GM23338 (cell line): ENCODE results near the gene NPC1L1. TPM values are rescaled to one million over a fixed set of nuclear protein-coding genes. Genes with fewer than 3 reads are reported as not detected.

ENCODE experiments used
- ATAC-seq: fragments of 200-7000 bp; cut with Tn5 transposase; 3 replicates; pipeline ENCODE4 v1.9.1; 2020
- DNase-seq: peaks from one replicate; pipeline ENCODE4 v3.0.0-alpha.2; 2015; ENCODE audit warnings: low spot score
- H2AFZ ChIP-seq: fragments of 200-600 bp; sonication (generic); 2 replicates; pipeline ENCODE4 v1.8.0; 2016; ENCODE audit warnings: antibody characterized with exemption, mild to moderate bottlenecking, moderate library complexity
- H3F3A ChIP-seq: fragments of 200-600 bp; sonication (generic); replicated peaks from 2 replicates; pipeline ENCODE4 v1.8.0; 2017; ENCODE audit warnings: antibody characterized with exemption, mixed run types, low read depth
- H3K27ac ChIP-seq: fragments of 200-600 bp; sonication (generic); 2 replicates; pipeline ENCODE4 v1.6.1; 2016; ENCODE audit warnings: low read depth
- H3K27me3 ChIP-seq: fragments of 200-600 bp; sonication (generic); 2 replicates; pipeline ENCODE4 v1.8.0; 2016; ENCODE audit warnings: mild to moderate bottlenecking, mixed run types, moderate library complexity; ENCODE audit not compliant: insufficient read depth
- H3K36me3 ChIP-seq: fragments of 200-600 bp; sonication (generic); 2 replicates; pipeline ENCODE4 v1.8.0; 2016; ENCODE audit warnings: mild to moderate bottlenecking; ENCODE audit not compliant: insufficient read depth
- H3K4me1 ChIP-seq: fragments of 200-600 bp; sonication (generic); 2 replicates; pipeline ENCODE4 v1.8.0; 2016; ENCODE audit warnings: mild to moderate bottlenecking, moderate library complexity; ENCODE audit not compliant: insufficient read depth
- H3K4me2 ChIP-seq: fragments of 200-600 bp; sonication (generic); 2 replicates; pipeline ENCODE4 v1.7.1; 2017; ENCODE audit warnings: mixed run types
- H3K4me3 ChIP-seq: fragments of 200-600 bp; sonication (generic); 2 replicates; pipeline ENCODE4 v1.6.1; 2016; ENCODE audit warnings: mixed run types
- H3K79me2 ChIP-seq: fragments of 200-600 bp; sonication (generic); replicated peaks from 2 replicates; pipeline ENCODE4 v1.8.0; 2017; ENCODE audit warnings: mild to moderate bottlenecking; ENCODE audit not compliant: insufficient read depth
- H3K9me2 ChIP-seq: fragments of 200-600 bp; sonication (generic); 2 replicates; pipeline ENCODE4 v1.8.0; 2017; ENCODE audit not compliant: insufficient read depth
- H4K20me1 ChIP-seq: fragments of 200-600 bp; sonication (generic); replicated peaks from 2 replicates; pipeline ENCODE4 v1.8.0; 2017; ENCODE audit warnings: mild to moderate bottlenecking; ENCODE audit not compliant: insufficient read depth
- H3K27ac Mint-ChIP-seq: 2 replicates; pipeline ENCODE4 v1.8.0; 2020; ENCODE audit warnings: inconsistent platforms, mild to moderate bottlenecking, moderate library complexity, mixed read lengths
- H3K27me3 Mint-ChIP-seq: 3 replicates; pipeline ENCODE4 v1.8.0; 2022; ENCODE audit warnings: low read depth, mild to moderate bottlenecking, moderate library complexity, mixed read lengths, inconsistent platforms; ENCODE audit not compliant: insufficient read depth, poor library complexity
- H3K36me3 Mint-ChIP-seq: 3 replicates; pipeline ENCODE4 v1.8.0; 2021; ENCODE audit warnings: low read depth, mild to moderate bottlenecking, inconsistent platforms, moderate library complexity, mixed read lengths
- H3K4me1 Mint-ChIP-seq: 3 replicates; pipeline ENCODE4 v1.8.0; 2020; ENCODE audit warnings: mild to moderate bottlenecking, inconsistent platforms, mixed read lengths
- H3K4me3 Mint-ChIP-seq: 3 replicates; pipeline ENCODE4 v1.8.0; 2021; ENCODE audit warnings: moderate library complexity, mild to moderate bottlenecking, inconsistent platforms, mixed read lengths
- H3K9me3 Mint-ChIP-seq: 3 replicates; pipeline ENCODE4 v1.8.0; 2020; ENCODE audit warnings: moderate library complexity, mild to moderate bottlenecking, inconsistent platforms, mixed read lengths
- CREB1 ChIP-seq: fragments of 250-450 bp; sonication (Bioruptor Pico); IDR thresholded peaks from 2 replicates; pipeline ENCODE4 v1.5.0; 2020; ENCODE audit warnings: low read depth, mild to moderate bottlenecking, moderate library complexity
- EZH2 ChIP-seq: fragments of 200-600 bp; sonication (generic); IDR thresholded peaks from one replicate; pipeline ENCODE4 v1.8.0; 2017; ENCODE audit warnings: antibody characterized with exemption, mild to moderate bottlenecking, low read depth; ENCODE audit not compliant: unreplicated experiment
- JUNB ChIP-seq: IDR thresholded peaks from one replicate; pipeline ENCODE4 v1.6.1; 2016; ENCODE audit warnings: antibody characterized with exemption; ENCODE audit not compliant: unreplicated experiment
- NANOG ChIP-seq: IDR thresholded peaks from 2 replicates; pipeline ENCODE4 v1.6.1; 2016; ENCODE audit warnings: antibody characterized with exemption, borderline replicate concordance
- POLR2AphosphoS5 ChIP-seq: IDR thresholded peaks from 2 replicates; pipeline ENCODE4 v1.6.1; 2016; ENCODE audit warnings: antibody characterized with exemption, low read depth
- REST ChIP-seq: IDR thresholded peaks from one replicate; pipeline ENCODE4 v1.6.1; 2018; ENCODE audit warnings: antibody characterized with exemption; ENCODE audit not compliant: unreplicated experiment
- ZNF114 ChIP-seq: fragments of 250-450 bp; sonication (Bioruptor Pico); IDR thresholded peaks from 2 replicates; pipeline ENCODE4 v1.5.0; 2020; ENCODE audit warnings: mild to moderate bottlenecking, moderate library complexity
- ZNF331 ChIP-seq: fragments of 250-450 bp; sonication (Bioruptor Pico); IDR thresholded peaks from 2 replicates; pipeline ENCODE4 v1.5.0; 2020; ENCODE audit warnings: low read depth, mild to moderate bottlenecking, moderate library complexity
- polyA plus RNA-seq: library from polyadenylated mRNA; unstranded; fragments of >200 nt; fragmentation: Nextera tagmentation; extraction: Ambion mirVana; gene quantifications from 2 replicates; pipeline ENCODE4 v1.2.1, GENCODE V29; 2016
- total RNA-seq: library from RNA; depleted of rRNA; stranded (reverse); fragments of >200 nt; shearing (Covaris generic); gene quantifications from 2 replicates; pipeline ENCODE4 v1.2.3, GENCODE V29; 2014
- TF ChIP-seq, protein P1 (sequence below): IDR thresholded peaks from 2 replicates; pipeline ENCODE4 v1.6.1; 2016; ENCODE audit warnings: antibody characterized with exemption
- TF ChIP-seq, protein P2 (sequence below): fragments of 250-450 bp; sonication (Bioruptor Pico); IDR thresholded peaks from 2 replicates; pipeline ENCODE4 v1.5.0; 2020; ENCODE audit warnings: mild to moderate bottlenecking, moderate library complexity

Gene NPC1L1
- total and polyA plus RNA-seq, 2 experiments from 2014 or later: 0.03 TPM; not detected in 1

DNA sequence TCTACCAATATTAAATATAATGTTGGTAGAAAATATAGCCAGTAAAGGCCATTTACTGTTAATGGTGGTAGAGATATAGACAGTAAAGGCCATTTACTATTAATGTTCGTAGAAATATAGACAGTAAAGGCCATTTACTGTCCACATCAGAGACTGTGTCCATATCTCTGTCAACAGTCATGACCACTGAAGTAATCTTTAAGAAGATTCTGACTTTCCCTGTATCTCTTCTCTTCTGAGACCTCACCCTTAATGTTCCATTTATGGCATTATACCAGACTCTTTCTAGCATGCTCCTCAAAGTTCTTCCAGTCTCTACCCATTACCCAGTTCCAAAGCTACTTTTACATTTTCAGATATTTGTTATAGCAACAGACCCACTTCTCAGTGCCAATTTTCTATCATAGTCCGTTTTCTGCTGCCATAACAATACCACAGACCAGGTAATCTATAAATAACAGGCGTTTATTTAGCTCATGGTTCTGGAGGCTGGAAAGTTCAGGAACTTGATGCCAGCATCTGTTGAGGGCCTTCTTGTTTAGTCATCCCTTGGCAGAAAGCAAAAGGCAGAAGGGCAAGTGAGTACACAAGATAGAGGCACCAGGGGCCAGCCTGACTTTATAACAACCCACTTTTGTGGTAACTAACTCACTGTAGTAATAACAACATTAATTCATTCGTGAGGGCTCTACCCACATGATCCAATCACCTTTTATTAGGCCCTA is 42.7 kb downstream of the NPC1L1 start:
- H3K27ac ChIP-seq: no peak overlapping the region
- H3K79me2 ChIP-seq: no peaks in the 10 kb centered on the region
- H3K4me1 ChIP-seq: no peaks in the 10 kb centered on the region
- H3K36me3 Mint-ChIP-seq: no peaks in the 10 kb centered on the region
- no peaks in the 10 kb centered on the region for H3F3A ChIP-seq
- no peaks in the 10 kb centered on the region for H4K20me1 ChIP-seq
- H3K9me2 ChIP-seq: peaks cover 3% of the 10 kb centered on the region; the same call in 1 of the 2 replicates
- no peaks in the 10 kb centered on the region for H3K4me1 Mint-ChIP-seq
- no peaks in the 10 kb centered on the region for H3K27me3 ChIP-seq
- H3K4me3 Mint-ChIP-seq: no peak overlapping the region
- no peak overlapping the region for H3K4me3 ChIP-seq
- no peak for ATAC-seq
- no peak overlapping the region for H2AFZ ChIP-seq
- H3K27me3 Mint-ChIP-seq: no peaks in the 10 kb centered on the region
- TF ChIP-seq, protein P1, sequence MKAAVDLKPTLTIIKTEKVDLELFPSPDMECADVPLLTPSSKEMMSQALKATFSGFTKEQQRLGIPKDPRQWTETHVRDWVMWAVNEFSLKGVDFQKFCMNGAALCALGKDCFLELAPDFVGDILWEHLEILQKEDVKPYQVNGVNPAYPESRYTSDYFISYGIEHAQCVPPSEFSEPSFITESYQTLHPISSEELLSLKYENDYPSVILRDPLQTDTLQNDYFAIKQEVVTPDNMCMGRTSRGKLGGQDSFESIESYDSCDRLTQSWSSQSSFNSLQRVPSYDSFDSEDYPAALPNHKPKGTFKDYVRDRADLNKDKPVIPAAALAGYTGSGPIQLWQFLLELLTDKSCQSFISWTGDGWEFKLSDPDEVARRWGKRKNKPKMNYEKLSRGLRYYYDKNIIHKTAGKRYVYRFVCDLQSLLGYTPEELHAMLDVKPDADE: no peak
- TF ChIP-seq REST (no peak), JUNB (no peak), CREB1 (CRISPR knock-in tag) (no peak), POLR2AphosphoS5 (no peak), ZNF114 (CRISPR knock-in tag) (no peak), NANOG (no peak), ZNF331 (no peak), EZH2 (no peak)
- TF ChIP-seq, protein P2, sequence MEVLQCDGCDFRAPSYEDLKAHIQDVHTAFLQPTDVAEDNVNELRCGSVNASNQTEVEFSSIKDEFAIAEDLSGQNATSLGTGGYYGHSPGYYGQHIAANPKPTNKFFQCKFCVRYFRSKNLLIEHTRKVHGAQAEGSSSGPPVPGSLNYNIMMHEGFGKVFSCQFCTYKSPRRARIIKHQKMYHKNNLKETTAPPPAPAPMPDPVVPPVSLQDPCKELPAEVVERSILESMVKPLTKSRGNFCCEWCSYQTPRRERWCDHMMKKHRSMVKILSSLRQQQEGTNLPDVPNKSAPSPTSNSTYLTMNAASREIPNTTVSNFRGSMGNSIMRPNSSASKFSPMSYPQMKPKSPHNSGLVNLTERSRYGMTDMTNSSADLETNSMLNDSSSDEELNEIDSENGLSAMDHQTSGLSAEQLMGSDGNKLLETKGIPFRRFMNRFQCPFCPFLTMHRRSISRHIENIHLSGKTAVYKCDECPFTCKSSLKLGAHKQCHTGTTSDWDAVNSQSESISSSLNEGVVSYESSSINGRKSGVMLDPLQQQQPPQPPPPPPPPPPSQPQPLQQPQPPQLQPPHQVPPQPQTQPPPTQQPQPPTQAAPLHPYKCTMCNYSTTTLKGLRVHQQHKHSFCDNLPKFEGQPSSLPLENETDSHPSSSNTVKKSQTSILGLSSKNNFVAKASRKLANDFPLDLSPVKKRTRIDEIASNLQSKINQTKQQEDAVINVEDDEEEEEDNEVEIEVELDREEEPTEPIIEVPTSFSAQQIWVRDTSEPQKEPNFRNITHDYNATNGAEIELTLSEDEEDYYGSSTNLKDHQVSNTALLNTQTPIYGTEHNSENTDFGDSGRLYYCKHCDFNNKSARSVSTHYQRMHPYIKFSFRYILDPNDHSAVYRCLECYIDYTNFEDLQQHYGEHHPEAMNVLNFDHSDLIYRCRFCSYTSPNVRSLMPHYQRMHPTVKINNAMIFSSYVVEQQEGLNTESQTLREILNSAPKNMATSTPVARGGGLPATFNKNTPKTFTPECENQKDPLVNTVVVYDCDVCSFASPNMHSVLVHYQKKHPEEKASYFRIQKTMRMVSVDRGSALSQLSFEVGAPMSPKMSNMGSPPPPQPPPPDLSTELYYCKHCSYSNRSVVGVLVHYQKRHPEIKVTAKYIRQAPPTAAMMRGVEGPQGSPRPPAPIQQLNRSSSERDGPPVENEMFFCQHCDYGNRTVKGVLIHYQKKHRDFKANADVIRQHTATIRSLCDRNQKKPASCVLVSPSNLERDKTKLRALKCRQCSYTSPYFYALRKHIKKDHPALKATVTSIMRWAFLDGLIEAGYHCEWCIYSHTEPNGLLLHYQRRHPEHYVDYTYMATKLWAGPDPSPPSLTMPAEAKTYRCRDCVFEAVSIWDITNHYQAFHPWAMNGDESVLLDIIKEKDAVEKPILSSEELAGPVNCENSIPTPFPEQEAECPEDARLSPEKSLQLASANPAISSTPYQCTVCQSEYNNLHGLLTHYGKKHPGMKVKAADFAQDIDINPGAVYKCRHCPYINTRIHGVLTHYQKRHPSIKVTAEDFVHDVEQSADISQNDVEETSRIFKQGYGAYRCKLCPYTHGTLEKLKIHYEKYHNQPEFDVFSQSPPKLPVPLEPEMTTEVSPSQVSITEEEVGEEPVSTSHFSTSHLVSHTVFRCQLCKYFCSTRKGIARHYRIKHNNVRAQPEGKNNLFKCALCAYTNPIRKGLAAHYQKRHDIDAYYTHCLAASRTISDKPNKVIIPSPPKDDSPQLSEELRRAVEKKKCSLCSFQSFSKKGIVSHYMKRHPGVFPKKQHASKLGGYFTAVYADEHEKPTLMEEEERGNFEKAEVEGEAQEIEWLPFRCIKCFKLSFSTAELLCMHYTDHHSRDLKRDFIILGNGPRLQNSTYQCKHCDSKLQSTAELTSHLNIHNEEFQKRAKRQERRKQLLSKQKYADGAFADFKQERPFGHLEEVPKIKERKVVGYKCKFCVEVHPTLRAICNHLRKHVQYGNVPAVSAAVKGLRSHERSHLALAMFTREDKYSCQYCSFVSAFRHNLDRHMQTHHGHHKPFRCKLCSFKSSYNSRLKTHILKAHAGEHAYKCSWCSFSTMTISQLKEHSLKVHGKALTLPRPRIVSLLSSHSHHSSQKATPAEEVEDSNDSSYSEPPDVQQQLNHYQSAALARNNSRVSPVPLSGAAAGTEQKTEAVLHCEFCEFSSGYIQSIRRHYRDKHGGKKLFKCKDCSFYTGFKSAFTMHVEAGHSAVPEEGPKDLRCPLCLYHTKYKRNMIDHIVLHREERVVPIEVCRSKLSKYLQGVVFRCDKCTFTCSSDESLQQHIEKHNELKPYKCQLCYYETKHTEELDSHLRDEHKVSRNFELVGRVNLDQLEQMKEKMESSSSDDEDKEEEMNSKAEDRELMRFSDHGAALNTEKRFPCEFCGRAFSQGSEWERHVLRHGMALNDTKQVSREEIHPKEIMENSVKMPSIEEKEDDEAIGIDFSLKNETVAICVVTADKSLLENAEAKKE (CRISPR knock-in tag): no peak
- H3K27ac Mint-ChIP-seq: no peak overlapping the region
- H3K9me3 Mint-ChIP-seq: no peaks in the 10 kb centered on the region; the same call in 2 of the 3 replicates
- H3K4me2 ChIP-seq: no peak overlapping the region
- no peaks in the 10 kb centered on the region for H3K36me3 ChIP-seq
- no peak for DNase-seq
